HL-60/S4 (cell line): ENCODE results near the gene CCSER2.

Experiments
- in situ Hi-C: fragments of 300-500 bp; cut with MboI; formaldehyde crosslinking; loops from 2 replicates; pipeline ENCODE4 v1.14.3; 2022; ENCODE audit warnings: low sequenced_read_pairs

The CCSER2 gene

GRCh38 chr10:84517554-84517953, 189.2 kb downstream of the CCSER2 start:
- in situ Hi-C loops, result no loop called here

DNA sequence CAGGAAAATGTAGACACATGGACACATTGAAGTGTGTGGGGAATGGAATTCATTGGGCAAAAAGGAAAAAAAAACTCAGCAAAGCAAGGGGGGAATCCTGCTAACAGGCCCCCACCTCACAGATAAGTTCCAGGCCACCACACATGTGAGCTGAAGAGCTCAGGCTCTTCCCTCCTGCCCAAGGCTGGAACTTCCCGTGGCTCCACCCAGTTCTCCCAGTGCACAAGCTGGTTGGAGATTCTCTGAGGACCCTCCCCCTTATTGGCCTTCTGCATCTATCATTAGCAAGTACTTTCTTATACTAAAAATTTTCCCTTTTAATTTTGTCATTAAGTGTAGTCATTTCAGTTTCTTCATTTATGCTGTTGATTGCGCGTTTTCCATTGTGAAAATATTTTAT, 190.8 kb downstream of the CCSER2 start:
- in situ Hi-C loops, result no loop called here

- in situ Hi-C loops, result no loop called here
Measured at GRCh38 chr10:84521013-84521412, 192.6 kb downstream of the CCSER2 start.

- in situ Hi-C loops, result no loop called here
Measured at GRCh38 chr10:84521468-84521867, 193.1 kb downstream of the CCSER2 start.

- in situ Hi-C loops, result no loop called here
Measured at GRCh38 chr10:84522612-84523462, 194.4 kb downstream of the CCSER2 start.

DNA sequence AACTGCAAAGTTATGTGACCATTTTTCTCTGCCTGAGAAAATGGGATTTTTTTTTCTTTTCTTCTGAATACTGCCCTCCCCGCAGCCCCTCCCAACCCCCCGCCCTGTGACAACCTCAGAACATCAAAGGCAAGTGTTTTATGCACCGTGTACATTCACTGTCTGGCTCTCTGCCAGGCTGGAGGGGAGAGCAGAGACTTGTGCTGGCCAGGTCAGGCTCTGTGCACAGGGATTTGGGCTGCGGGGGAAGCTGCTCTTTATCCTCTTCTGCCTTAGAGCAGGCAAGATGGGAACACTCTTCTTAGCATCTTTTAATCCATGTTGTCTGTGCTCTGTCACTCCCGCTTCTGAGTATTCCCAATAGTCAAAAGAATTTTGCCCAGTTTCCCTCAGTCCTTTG, 195.1 kb downstream of the CCSER2 start:
- in situ Hi-C loops, result no loop called here

DNA sequence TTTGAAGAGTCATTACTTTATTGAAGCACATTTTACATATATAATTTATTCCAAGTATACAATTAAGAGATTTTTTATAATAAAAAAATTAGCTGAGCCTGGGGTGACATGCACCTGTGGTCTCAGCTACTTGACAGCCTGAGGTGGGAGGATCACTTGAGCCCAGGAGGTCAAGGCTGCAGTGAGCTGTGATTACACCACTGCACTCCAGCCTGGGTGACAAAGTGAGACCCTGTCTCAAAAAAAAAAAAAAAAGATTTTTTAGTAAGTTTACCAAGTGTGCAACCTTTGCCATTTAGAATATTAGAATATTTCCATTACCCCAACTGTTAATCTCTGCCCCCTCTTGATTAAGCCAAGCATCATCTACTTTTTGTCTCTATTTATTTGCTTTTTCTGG, 196.0 kb downstream of the CCSER2 start:
- in situ Hi-C loops, result no loop called here

- in situ Hi-C loops, result loop anchor here (25.0 kb wide), 1 partner anchor 163 kb away; no protein-coding TSS in a partner anchor
Measured at GRCh38 chr10:84525120-84525806, 196.9 kb downstream of the CCSER2 start.

DNA sequence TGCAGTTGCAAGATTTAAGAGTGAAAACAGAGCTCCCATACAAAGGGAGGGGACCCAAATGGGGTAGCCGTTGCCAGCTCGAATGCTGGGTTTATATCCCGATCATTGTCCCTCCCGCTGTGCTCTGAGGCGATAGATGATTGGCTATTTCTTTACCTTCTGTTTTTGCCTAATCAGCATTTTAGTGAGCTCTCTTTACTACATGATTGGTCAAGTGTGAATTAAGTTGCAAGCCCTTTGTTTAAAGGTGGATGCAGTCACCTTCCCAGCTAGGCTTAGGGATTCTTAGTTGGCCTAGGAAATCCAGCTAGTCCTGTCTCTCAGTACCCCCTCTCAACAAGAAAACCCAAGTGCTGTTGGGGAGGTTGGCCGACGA, 197.4 kb downstream of the CCSER2 start:
- in situ Hi-C loops, result loop anchor here (25.0 kb wide), 1 partner anchor 163 kb away; no protein-coding TSS in a partner anchor

- in situ Hi-C loops, result loop anchor here (25.0 kb wide), 1 partner anchor 165 kb away; no protein-coding TSS in a partner anchor
Measured at GRCh38 chr10:84527386-84527785, 199.0 kb downstream of the CCSER2 start.

DNA sequence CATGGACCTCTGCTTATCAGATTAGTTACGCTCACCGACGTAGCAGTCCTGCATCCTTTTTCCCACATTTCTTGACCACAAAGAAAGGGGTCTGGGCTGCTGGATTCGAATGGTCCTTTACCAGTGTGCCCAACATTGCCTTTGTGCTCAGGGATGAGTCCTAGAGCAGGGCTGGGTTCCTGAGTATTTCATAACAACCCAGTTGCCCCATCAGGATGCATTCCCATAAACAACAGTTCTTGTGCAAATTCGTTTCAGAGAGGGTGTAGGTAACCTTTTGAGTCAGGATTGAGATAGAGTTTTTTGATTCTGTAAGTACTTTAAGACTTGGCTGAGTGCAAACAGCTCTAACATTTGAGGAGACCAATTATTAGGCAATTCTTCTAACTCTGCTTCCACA, 200.1 kb downstream of the CCSER2 start:
- in situ Hi-C loops, result loop anchor here (25.0 kb wide), 1 partner anchor 166 kb away; no protein-coding TSS in a partner anchor

- in situ Hi-C loops, result loop anchor here (10.0 to 25.0 kb wide), 2 partner anchors 169 to 266 kb away; no protein-coding TSS in a partner anchor
Measured at GRCh38 chr10:84530724-84531325, 202.4 kb downstream of the CCSER2 start.

DNA sequence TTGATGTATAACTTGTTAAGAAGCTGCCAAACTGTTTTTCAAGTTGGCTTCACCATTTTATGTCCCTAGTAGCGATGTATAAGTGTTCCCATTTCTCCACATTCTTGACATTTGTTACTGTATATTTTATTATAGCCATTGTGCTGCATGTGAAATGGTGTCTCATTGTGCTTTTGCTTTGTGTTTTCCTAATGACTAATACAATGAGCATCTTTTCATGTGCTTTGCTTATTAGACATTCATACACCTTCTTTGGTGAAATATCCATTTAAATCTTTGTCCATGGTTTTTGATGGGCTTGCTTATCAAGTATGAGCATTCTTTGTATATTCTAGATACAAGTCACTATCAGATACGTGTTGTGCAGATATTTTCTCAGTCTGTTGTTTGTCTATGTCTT, 203.0 kb downstream of the CCSER2 start:
- in situ Hi-C loops, result loop anchor here (10.0 to 25.0 kb wide), 2 partner anchors 169 to 267 kb away; no protein-coding TSS in a partner anchor

DNA sequence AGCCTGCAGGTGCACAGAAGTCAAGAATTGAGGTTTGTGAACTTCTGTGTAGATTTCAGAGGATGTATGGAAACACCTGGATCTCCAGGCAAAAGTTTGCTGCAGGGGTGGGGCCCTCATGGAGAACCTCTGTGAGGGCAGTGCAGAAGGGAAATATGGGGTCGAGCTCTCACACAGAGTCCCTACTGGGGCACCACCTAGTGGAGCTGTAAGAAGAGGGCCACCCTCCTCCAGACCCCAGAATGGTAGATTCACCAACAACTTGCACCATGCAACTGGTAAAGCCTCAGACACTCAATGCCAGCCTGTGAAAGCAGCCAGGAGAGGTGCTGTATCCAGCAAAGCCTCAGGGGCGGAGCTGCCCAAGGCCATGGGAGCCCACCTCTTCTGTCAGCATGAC, 205.8 kb downstream of the CCSER2 start:
- in situ Hi-C loops, result loop anchor here (10.0 to 25.0 kb wide), 2 partner anchors 172 to 269 kb away; no protein-coding TSS in a partner anchor

DNA sequence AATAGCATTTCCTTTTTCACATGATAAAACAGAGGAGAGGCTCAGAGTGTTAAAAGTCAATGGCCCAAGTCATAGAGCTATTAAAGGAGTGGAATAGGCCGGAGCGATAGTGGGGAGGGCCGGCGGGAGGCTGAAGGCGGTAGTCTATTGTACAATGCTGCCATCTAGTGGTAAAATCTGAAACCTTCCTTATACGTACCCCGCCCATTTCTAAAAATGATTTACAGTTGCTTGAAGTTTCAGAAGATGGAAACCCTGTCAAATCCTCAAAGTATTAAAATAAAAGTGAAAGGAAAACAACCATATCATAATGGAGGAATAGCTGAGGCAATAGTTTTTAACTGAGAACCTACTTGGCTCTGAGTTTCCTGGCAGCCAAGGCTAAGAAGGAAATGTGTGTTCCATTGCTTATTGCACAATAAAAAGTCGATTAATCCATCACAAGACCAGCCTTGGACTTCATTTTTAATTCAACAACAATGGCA, 209.1 kb downstream of the CCSER2 start:
- in situ Hi-C loops, result loop anchor here (10.0 to 25.0 kb wide), 2 partner anchors 175 to 273 kb away; no protein-coding TSS in a partner anchor

GRCh38 chr10:84538036-84538435, 209.6 kb downstream of the CCSER2 start:
- in situ Hi-C loops, result loop anchor here (10.0 to 25.0 kb wide), 2 partner anchors 176 to 273 kb away; no protein-coding TSS in a partner anchor

DNA sequence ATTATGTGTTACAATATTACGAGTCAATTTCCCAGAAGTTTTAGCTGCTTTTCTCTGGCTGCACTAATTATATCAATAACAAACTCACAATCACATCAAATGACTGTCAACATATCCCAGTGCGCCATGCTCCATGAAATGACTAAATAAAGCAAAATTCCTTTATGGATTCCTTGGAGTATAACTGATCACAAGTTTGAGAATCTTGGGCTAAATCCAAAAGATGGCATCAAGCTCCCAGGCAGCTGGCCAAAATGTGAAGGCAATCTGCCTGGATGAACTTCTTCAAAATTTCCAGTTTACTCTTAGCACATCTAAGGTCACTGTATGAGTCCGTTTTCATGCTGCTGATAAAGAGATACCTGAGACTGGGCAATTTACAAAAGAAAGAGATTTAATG, 210.8 kb downstream of the CCSER2 start:
- in situ Hi-C loops, result loop anchor here (10.0 to 25.0 kb wide), 2 partner anchors 177 to 274 kb away; no protein-coding TSS in a partner anchor

- in situ Hi-C loops, result loop anchor here (25.0 kb wide), 1 partner anchor 178 kb away; no protein-coding TSS in a partner anchor
Measured at GRCh38 chr10:84540022-84540616, 211.7 kb downstream of the CCSER2 start.

DNA sequence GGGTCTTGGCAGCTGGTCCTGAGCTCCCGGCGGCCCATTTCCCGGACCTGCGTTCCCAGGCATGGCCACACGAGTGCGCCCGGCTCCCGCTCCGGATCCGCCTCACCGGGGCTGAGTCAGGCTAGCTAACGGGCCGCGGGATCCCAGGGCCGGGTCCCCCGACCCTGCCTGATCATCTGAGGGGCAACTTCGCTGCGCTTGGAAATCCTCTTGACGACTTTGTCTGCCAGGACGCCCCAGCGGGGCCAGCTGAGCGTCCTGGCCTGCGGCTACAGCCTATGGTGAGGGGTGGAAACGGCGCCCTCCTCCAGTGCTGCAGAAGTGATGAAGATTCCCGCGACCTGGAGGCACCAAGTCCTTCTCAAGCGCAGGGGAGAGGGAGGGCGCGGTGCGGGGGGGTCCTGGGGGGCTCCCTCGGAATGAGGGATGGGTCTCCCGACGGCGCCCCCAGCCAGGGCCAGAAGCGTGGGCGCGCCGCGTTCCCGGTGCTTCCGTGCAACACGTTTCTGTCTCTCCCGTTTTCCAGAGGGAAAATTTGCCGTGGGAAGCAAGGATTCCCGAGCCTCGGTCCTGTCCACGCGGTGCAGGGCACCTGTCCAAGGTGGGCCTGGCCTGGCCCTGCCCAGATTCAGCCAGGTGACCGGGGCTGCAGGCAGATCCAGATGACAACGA, 212.4 kb downstream of the CCSER2 start:
- in situ Hi-C loops, result loop anchor here (25.0 kb wide), 1 partner anchor 178 kb away; no protein-coding TSS in a partner anchor

DNA sequence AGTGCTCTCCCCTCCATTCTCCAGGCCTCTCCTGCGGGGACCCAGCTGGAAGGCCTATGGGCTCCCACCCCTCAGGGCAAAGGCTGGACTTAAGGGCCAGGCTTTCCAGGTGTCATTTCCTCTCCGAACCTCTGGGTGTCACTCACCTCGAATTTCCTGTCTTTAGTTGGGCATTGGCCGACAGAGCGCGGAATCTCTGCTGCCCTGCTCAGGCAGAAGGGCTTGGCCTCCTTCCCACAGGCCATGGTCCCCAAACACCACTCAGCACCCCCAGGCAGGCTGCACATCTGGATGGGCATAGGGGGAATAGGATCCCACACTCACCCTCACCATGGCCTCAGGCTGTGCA, 212.9 kb downstream of the CCSER2 start:
- in situ Hi-C loops, result loop anchor here (25.0 kb wide), 1 partner anchor 179 kb away; no protein-coding TSS in a partner anchor
